ENCODE data around the gene SIAH2. TPM values are rescaled to one million over a fixed set of nuclear protein-coding genes. Genes with fewer than 3 reads are reported as not detected.

Gene SIAH2
- total RNA-seq, 1 donor from 2014 or later = 31.5 TPM

Other genes with a start within 250 kb of the SIAH2 start
- gene SERP1, start 216.7 kb downstream of the SIAH2 start, total RNA-seq = 88.3 and 90.3 TPM in 2 replicates
- gene EIF2A, start 216.4 kb downstream of the SIAH2 start, total RNA-seq = 95.3 and 102 TPM in 2 replicates
- 120 and 128 TPM in 2 replicates for gene SELENOT, start 159.8 kb downstream of the SIAH2 start, total RNA-seq
- not detected in 2 replicates for gene ERICH6, start 59.2 kb downstream of the SIAH2 start, total RNA-seq
- not detected in 2 replicates for gene MINDY4B, start 142.3 kb upstream of the SIAH2 start, total RNA-seq
- not detected in 2 replicates for gene CLRN1, start 209.6 kb upstream of the SIAH2 start, total RNA-seq

All from T-helper 2 cell treated with Interferon-gamma antibody and Interleukin-4, amounts not matched to agents 100 ng/mL and 5 ng/mL, for 36 hours (primary cell).